ENCODE data around the gene COX8A. TPM values are rescaled to one million over a fixed set of nuclear protein-coding genes. Genes with fewer than 3 reads are reported as not detected.

COX8A gene
- total and polyA plus RNA-seq, 10 of the 15 experiments (the other 5 are each of a cell fraction or from before 2014, with no cell fraction given), result 243 to 1,476 (median 522) TPM

- TF ChIP-seq, protein P1, sequence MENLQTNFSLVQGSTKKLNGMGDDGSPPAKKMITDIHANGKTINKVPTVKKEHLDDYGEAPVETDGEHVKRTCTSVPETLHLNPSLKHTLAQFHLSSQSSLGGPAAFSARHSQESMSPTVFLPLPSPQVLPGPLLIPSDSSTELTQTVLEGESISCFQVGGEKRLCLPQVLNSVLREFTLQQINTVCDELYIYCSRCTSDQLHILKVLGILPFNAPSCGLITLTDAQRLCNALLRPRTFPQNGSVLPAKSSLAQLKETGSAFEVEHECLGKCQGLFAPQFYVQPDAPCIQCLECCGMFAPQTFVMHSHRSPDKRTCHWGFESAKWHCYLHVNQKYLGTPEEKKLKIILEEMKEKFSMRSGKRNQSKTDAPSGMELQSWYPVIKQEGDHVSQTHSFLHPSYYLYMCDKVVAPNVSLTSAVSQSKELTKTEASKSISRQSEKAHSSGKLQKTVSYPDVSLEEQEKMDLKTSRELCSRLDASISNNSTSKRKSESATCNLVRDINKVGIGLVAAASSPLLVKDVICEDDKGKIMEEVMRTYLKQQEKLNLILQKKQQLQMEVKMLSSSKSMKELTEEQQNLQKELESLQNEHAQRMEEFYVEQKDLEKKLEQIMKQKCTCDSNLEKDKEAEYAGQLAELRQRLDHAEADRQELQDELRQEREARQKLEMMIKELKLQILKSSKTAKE (IDR thresholded peaks at IDR 0.05; ENCODE audit: low read depth, poor library complexity, severe bottlenecking), result no peak
- peak; percentile 37; the same call in 1 of the 2 replicates for TF ChIP-seq MTA2 (IDR thresholded peaks at IDR 0.05; ENCODE audit: low read depth)
- no peak for TF ChIP-seq SIN3A (IDR thresholded peaks at IDR 0.05; ENCODE audit: low read depth, low read length)
- no peak for TF ChIP-seq FOS (IDR thresholded peaks at IDR 0.05; ENCODE audit: borderline replicate concordance, extremely low read depth, insufficient read length)
- TF ChIP-seq MYC (IDR thresholded peaks at IDR 0.05; ENCODE audit: insufficient read depth, insufficient read length, insufficient replicate concordance, low read length, severe bottlenecking), result no peak
- TF ChIP-seq CBX3 (IDR thresholded peaks at IDR 0.05; ENCODE audit: borderline replicate concordance, low read depth), result no peak
- TF ChIP-seq IKZF2 (IDR thresholded peaks at IDR 0.05), result peak in 1 of 2 experiments; percentile 62; a peak in 2 of 4 replicates
- TF ChIP-seq MYB (IDR thresholded peaks at IDR 0.05; ENCODE audit: borderline replicate concordance, low read depth, low read length), result no peak
- no peak for TF ChIP-seq ELK1 (IDR thresholded peaks at IDR 0.05; ENCODE audit: low read depth, low read length)
- no peak for TF ChIP-seq PML (IDR thresholded peaks at IDR 0.05; ENCODE audit: low read length)
- no peak for TF ChIP-seq HDAC6 (IDR thresholded peaks at IDR 0.05; ENCODE audit: unreplicated experiment)
- no peak for TF ChIP-seq ATF7 (IDR thresholded peaks at IDR 0.05; ENCODE audit: low read depth)
Measured at GRCh38 chr11:63951779-63952536, 22.5 kb upstream of the COX8A start (continued).
